Effector memory CD4-positive, alpha-beta T cell (primary cell): Measurements from ENCODE around the gene HBA2.
"Not testable (repeated sequence)": the region's sequence is repeated elsewhere in the genome, so short reads cannot be mapped to it uniquely, and the experiment has no call there.

ENCODE experiments used
- DNase-seq, 3 donors: peaks; one replicate each; pipeline ENCODE4 v3.0.0-alpha.2; 2020
- H3K27ac ChIP-seq: 2 replicates; pipeline ENCODE4 v1.7.0; 2013; ENCODE audit warnings: mild to moderate bottlenecking, low read length, moderate library complexity; ENCODE audit not compliant: insufficient read depth, poor library complexity, severe bottlenecking
- H3K27me3 ChIP-seq: replicated peaks from 2 replicates; pipeline ENCODE4 v1.7.0; 2013; ENCODE audit warnings: mild to moderate bottlenecking, low read length; ENCODE audit not compliant: insufficient read depth, control insufficient read depth, poor library complexity, severe bottlenecking
- H3K36me3 ChIP-seq: 2 replicates; pipeline ENCODE4 v1.7.0; 2013; ENCODE audit warnings: mild to moderate bottlenecking, low read length, moderate library complexity; ENCODE audit not compliant: control insufficient read depth, insufficient read depth
- H3K4me1 ChIP-seq: 2 replicates; pipeline ENCODE4 v1.7.0; 2013; ENCODE audit warnings: low read length, mild to moderate bottlenecking; ENCODE audit not compliant: control insufficient read depth, insufficient read depth, poor library complexity, severe bottlenecking
- H3K4me3 ChIP-seq: 2 replicates; pipeline ENCODE4 v1.7.0; 2013; ENCODE audit warnings: low read length, low read depth, mild to moderate bottlenecking; ENCODE audit not compliant: insufficient read depth, poor library complexity, severe bottlenecking
- H3K9me3 ChIP-seq: 2 replicates; pipeline ENCODE4 v1.7.0; 2013; ENCODE audit warnings: mild to moderate bottlenecking, low read length, moderate library complexity; ENCODE audit not compliant: control insufficient read depth

The HBA2 gene

DNA sequence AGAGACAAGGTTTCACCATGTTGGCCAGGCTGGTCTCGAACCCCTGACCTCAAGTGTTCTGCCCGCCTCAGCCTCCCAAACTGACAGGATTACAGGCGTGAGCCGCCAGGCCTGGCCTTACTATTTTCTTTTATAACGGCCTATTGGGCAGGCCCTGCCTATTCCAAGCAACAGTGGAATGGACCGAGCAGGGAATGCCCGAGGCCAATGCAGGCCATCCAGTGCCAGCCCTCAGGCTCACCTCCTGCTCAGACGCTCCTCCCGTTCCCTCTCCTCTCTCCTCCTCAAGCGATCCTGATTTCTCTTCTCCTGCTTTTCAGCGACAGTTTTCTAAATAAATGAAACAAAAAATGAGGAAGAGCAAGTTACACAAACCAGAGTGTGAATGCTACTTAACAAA is 20.0 kb downstream of the HBA2 start:
- Histone ChIP-seq H3K4me3 (no peak overlapping the region), H3K27me3 (no peaks in the 10 kb centered on the region), H3K36me3 (peaks cover 67% of the 10 kb centered on the region), H3K9me3 (no peaks in the 10 kb centered on the region), H3K4me1 (no peaks in the 10 kb centered on the region), H3K27ac (no peak overlapping the region)
- no peak for DNase-seq

- peaks cover 74% of the 10 kb centered on the region for H3K36me3 ChIP-seq
These were observed 20.8 kb downstream of the HBA2 start for GRCh38 chr16:193441-193840.

GRCh38 chr16:194516-194915 is 21.8 kb downstream of the HBA2 start:
- no peaks in the 10 kb centered on the region for H3K9me3 ChIP-seq
- DNase-seq, result no peak
- no peak overlapping the region for H3K27ac ChIP-seq
- H3K4me3 ChIP-seq, result no peak overlapping the region
- H3K27me3 ChIP-seq, result no peaks in the 10 kb centered on the region
- no peaks in the 10 kb centered on the region for H3K4me1 ChIP-seq
- peaks cover 74% of the 10 kb centered on the region for H3K36me3 ChIP-seq

More at GRCh38 chr16:193441-193840, 20.8 kb downstream of the HBA2 start:
- DNase-seq, result no peak
- Histone ChIP-seq H3K27ac (no peak overlapping the region), H3K9me3 (no peaks in the 10 kb centered on the region), H3K27me3 (no peaks in the 10 kb centered on the region), H3K4me1 (no peaks in the 10 kb centered on the region), H3K4me3 (no peak overlapping the region)

GRCh38 chr16:200388-200787 is 27.7 kb downstream of the HBA2 start:
- no peak for DNase-seq
- no peaks in the 10 kb centered on the region for H3K27me3 ChIP-seq
- H3K4me3 ChIP-seq, result no peak overlapping the region
- peaks cover 53% of the 10 kb centered on the region for H3K36me3 ChIP-seq
- H3K27ac ChIP-seq, result no peak overlapping the region
- no peaks in the 10 kb centered on the region for H3K9me3 ChIP-seq
- no peaks in the 10 kb centered on the region for H3K4me1 ChIP-seq

- Histone ChIP-seq H3K36me3 (peaks cover 61% of the 10 kb centered on the region), H3K27ac (no peak overlapping the region), H3K4me3 (no peak overlapping the region), H3K9me3 (no peaks in the 10 kb centered on the region), H3K27me3 (no peaks in the 10 kb centered on the region), H3K4me1 (no peaks in the 10 kb centered on the region)
- no peak for DNase-seq
These were observed 30.6 kb downstream of the HBA2 start for GRCh38 chr16:203246-203645.

DNA sequence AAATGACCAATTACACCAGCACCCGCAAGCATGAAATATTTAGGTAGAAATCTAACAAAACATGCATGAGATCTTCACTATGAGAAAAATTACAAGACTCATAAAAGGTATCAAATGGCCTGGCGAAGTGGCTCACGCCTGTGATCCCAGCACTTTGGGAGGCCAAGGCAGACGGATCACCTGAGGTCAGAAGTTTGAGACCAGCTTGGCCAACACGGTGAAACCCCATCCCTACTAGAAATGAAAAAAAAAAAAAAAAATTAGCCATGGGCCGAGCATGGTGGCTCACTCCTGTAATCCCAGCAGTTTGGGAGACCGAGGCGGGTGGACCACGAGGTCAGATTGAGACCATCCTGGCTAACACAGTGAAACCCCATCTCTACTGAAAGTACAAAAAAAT is 31.4 kb downstream of the HBA2 start:
- H3K36me3 ChIP-seq, result peaks cover 58% of the 10 kb centered on the region
- not testable (repeated sequence) for H3K27me3 ChIP-seq, DNase-seq, H3K27ac ChIP-seq, H3K4me3 ChIP-seq, H3K4me1 ChIP-seq, H3K9me3 ChIP-seq

- not testable (repeated sequence) for H3K27ac ChIP-seq, H3K27me3 ChIP-seq, H3K4me3 ChIP-seq, H3K9me3 ChIP-seq, DNase-seq, H3K4me1 ChIP-seq
- H3K36me3 ChIP-seq, result peaks cover 79% of the 10 kb centered on the region
These were observed 36.7 kb downstream of the HBA2 start for GRCh38 chr16:209359-209758.

- H3K27me3 ChIP-seq, H3K9me3 ChIP-seq, DNase-seq, H3K4me1 ChIP-seq, H3K4me3 ChIP-seq, H3K27ac ChIP-seq: not testable (repeated sequence)
- H3K36me3 ChIP-seq, result peaks cover 70% of the 10 kb centered on the region
These were observed 39.0 kb downstream of the HBA2 start for GRCh38 chr16:211631-212180.

DNA sequence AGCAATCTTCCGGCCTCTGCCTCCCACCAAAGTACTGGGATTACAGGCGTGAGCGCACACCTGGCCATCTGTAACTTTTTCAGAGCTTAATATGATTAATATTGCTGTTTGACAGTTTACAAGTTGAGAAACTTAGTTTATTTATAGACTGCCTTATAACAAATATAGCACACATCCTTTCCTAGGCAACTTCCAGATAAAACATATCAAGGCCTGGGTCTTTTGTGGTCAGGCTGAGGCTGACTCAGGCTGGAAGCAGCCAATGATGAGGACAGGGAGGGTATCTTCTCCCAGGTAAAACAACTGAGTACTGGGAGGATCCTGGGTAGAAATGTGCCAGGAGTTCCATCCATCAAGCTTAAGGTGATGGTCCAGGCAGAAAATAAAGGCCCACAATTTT is 40.3 kb downstream of the HBA2 start:
- no peaks in the 10 kb centered on the region for H3K4me1 ChIP-seq
- no peak overlapping the region for H3K4me3 ChIP-seq
- H3K36me3 ChIP-seq, result peaks cover 67% of the 10 kb centered on the region
- no peaks in the 10 kb centered on the region for H3K27me3 ChIP-seq
- no peaks in the 10 kb centered on the region for H3K9me3 ChIP-seq
- no peak for DNase-seq
- no peak overlapping the region for H3K27ac ChIP-seq

GRCh38 chr16:220021-220420 is 47.3 kb downstream of the HBA2 start:
- no peaks in the 10 kb centered on the region for H3K4me1 ChIP-seq
- H3K4me3 ChIP-seq, result no peak overlapping the region
- H3K27ac ChIP-seq, result no peak overlapping the region
- no peak for DNase-seq
- H3K36me3 ChIP-seq, result peaks cover 58% of the 10 kb centered on the region
- no peaks in the 10 kb centered on the region for H3K27me3 ChIP-seq
- no peaks in the 10 kb centered on the region for H3K9me3 ChIP-seq
